ENCODE data around the gene SLC16A11.

Gene SLC16A11

DNA sequence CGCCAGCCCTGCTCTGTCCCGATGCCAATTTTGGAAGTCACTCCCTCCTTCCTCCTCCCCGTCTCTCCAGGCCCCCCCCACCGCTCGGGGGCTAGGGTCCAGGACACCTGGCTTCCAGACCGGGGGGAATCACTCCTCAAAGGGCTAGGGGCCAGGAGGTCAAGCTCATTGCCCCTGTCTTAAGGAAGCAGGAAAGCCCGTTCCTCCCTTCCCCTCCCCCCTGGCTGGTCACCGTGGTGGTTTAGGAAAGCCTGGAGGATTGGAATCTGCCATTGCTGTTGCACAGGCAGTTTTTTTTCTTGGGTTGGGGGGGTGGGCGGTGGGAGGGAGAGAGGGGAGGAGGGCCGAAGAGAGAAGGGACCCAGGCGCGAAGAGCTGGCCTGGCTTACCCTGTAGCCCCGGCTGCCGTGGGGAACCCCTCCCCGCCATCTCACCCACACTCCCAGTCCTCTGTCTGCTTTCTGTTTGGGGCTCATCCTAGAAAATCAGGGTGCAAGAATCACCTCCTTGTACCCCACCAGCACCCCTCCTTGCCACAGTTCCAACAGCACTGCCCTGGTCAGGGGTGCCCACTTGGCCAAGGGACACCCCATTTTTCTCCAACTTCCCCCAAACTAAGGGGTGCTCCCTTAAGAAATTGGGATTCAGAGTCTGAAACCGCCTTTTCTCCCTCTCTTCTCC, 23.9 kb downstream of the SLC16A11 start:
- Histone ChIP-seq H2BK12ac (ENCODE audit: low read length) (no peak overlapping the region), H3K18ac (ENCODE audit: low read length) (peak overlapping the region; percentile 95), H3K36me3 (replicated peaks in 1 of 2; ENCODE audit: control insufficient read depth in 2 of 2, insufficient read depth in 2 of 2, low read length in 2 of 2) (peaks cover 5 to 15% of the 10 kb centered on the region in 2 donors), H2AK5ac (ENCODE audit: low read depth, low read length) (no peak overlapping the region), H3K23ac (ENCODE audit: low read depth, low read length, poor library complexity) (no peak overlapping the region), H3K27me3 (ENCODE audit: control insufficient read depth in 3 of 3, insufficient read depth in 3 of 3, low read depth in 1 of 3, low read length in 3 of 3) (peaks cover 13 to 43% (median 35%) of the 10 kb centered on the region in 3 experiments), H2AFZ (ENCODE audit: low read length) (peak overlapping the region; percentile 95), H2BK120ac (ENCODE audit: low read depth, low read length) (no peak overlapping the region), H3K4me3 (ENCODE audit: low read length in 2 of 2) (peak overlapping the region in 1 of 2 donors; percentile 33), H3K4ac (ENCODE audit: low read length) (no peak overlapping the region), H3K4me1 (ENCODE audit: control insufficient read depth in 2 of 2, insufficient read depth in 1 of 2, low read depth in 1 of 2, low read length in 2 of 2) (peaks cover 13 to 29% of the 10 kb centered on the region in 2 donors), H3K27ac (replicated peaks; ENCODE audit: low read length) (no peak overlapping the region), H2BK5ac (ENCODE audit: low read length) (no peak overlapping the region), H3K14ac (ENCODE audit: low read length) (peak overlapping the region; percentile 44), H3K9ac (ENCODE audit: low read depth, low read length, poor library complexity) (no peak overlapping the region), H3K4me2 (ENCODE audit: insufficient read depth, low read length, poor library complexity, severe bottlenecking) (peak overlapping the region; percentile 39), H4K91ac (ENCODE audit: low read depth, low read length, poor library complexity) (no peak overlapping the region), H3K9me3 (replicated peaks in 1 of 2; ENCODE audit: control insufficient read depth in 2 of 2, insufficient read depth in 1 of 2, low read depth in 1 of 2, low read length in 2 of 2) (peaks cover 0 to 8% of the 10 kb centered on the region in 2 donors), H3K79me1 (ENCODE audit: low read depth, low read length) (peaks cover 1% of the 10 kb centered on the region), H2BK15ac (ENCODE audit: low read length) (peak overlapping the region; percentile 88), H4K8ac (ENCODE audit: low read depth, low read length) (no peak overlapping the region)
- WGBS, 2 donors (ENCODE audit: extremely low coverage in 2 of 2, insufficient read length in 2 of 2, insufficient replicate concordance in 1 of 2), result no CpG with 5 or more reads among the region's 16 CpGs
- DNase-seq (ENCODE audit: low spot score), result no peak

GRCh38 chr17:7019367-7019766, 24.5 kb downstream of the SLC16A11 start:
- no peak overlapping the region for H2BK12ac ChIP-seq (ENCODE audit: low read length)
- WGBS, 2 donors (ENCODE audit: extremely low coverage in 2 of 2, insufficient read length in 2 of 2, insufficient replicate concordance in 1 of 2), result no CpG with 5 or more reads among the region's 10 CpGs

DNA sequence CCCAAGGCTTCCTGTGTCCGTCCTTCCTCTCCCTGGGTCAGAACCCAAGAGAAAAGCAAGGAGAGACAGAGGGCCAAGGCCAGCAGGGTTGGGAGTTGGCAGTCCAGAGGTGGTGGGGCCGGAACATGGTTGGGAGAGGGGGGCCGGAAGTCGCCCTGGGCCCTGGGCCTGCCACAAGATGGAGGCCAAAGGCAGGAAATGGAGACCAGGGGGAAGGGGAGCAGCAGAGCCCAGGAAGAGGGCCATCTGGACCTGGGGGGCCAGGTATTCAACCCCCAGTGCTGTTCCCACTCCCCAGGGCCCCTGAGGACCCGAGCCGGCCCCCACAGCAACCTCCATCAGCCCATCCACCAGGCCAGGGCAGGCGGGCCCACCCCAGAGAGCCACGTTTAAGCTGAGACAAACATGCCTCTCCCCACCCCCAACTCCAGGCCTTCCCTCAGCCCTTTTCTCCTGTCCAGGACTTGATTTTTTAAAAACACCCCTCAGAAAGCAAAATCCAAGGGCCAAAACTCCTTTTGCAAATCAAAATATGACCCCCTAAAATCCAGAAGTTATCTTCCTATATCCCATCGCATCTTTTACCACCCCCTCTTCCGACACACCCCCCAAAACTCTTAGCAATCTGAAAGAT, 25.4 kb downstream of the SLC16A11 start:
- no peak overlapping the region for H3K14ac ChIP-seq (ENCODE audit: low read length)
- H2BK15ac ChIP-seq (ENCODE audit: low read length), result peak overlapping the region; percentile 64
- no peak for DNase-seq (ENCODE audit: low spot score)
- H2AFZ ChIP-seq (ENCODE audit: low read length), result peak overlapping the region; percentile 14
- no peak overlapping the region for H3K4me3 ChIP-seq (ENCODE audit: low read length in 2 of 2)
- H3K36me3 ChIP-seq (replicated peaks in 1 of 2; ENCODE audit: control insufficient read depth in 2 of 2, insufficient read depth in 2 of 2, low read length in 2 of 2), result peaks cover 5 to 15% of the 10 kb centered on the region in 2 donors
- no peak overlapping the region for H2BK12ac ChIP-seq (ENCODE audit: low read length)
- H4K91ac ChIP-seq (ENCODE audit: low read depth, low read length, poor library complexity), result no peak overlapping the region
- no peak overlapping the region for H4K8ac ChIP-seq (ENCODE audit: low read depth, low read length)
- peak overlapping the region; percentile 14 for H3K9ac ChIP-seq (ENCODE audit: low read depth, low read length, poor library complexity)
- H3K4me2 ChIP-seq (ENCODE audit: insufficient read depth, low read length, poor library complexity, severe bottlenecking), result no peak overlapping the region
- 100% methylated on average over 1 to 2 of the region's 10 CpGs for WGBS, 2 donors (ENCODE audit: extremely low coverage in 2 of 2, insufficient read length in 2 of 2, insufficient replicate concordance in 1 of 2)
- peak overlapping the region; percentile 48 for H3K23ac ChIP-seq (ENCODE audit: low read depth, low read length, poor library complexity)
- peaks cover 0 to 6% of the 10 kb centered on the region in 2 donors for H3K9me3 ChIP-seq (replicated peaks in 1 of 2; ENCODE audit: control insufficient read depth in 2 of 2, insufficient read depth in 1 of 2, low read depth in 1 of 2, low read length in 2 of 2)
- no peak overlapping the region for H3K4ac ChIP-seq (ENCODE audit: low read length)
- no peak overlapping the region for H2BK5ac ChIP-seq (ENCODE audit: low read length)
- H2AK5ac ChIP-seq (ENCODE audit: low read depth, low read length), result no peak overlapping the region
- peaks cover 12 to 31% (median 26%) of the 10 kb centered on the region in 3 experiments for H3K27me3 ChIP-seq (ENCODE audit: control insufficient read depth in 3 of 3, insufficient read depth in 3 of 3, low read depth in 1 of 3, low read length in 3 of 3)
- peak overlapping the region; percentile 27 for H3K18ac ChIP-seq (ENCODE audit: low read length)
- peaks cover 18 to 37% of the 10 kb centered on the region in 2 donors for H3K4me1 ChIP-seq (ENCODE audit: control insufficient read depth in 2 of 2, insufficient read depth in 1 of 2, low read depth in 1 of 2, low read length in 2 of 2)
- no peak overlapping the region for H3K27ac ChIP-seq (replicated peaks; ENCODE audit: low read length)
- no peak overlapping the region for H2BK120ac ChIP-seq (ENCODE audit: low read depth, low read length)
- peaks cover 1% of the 10 kb centered on the region for H3K79me1 ChIP-seq (ENCODE audit: low read depth, low read length)

More at GRCh38 chr17:7019367-7019766, 24.5 kb downstream of the SLC16A11 start:
- peaks cover 1% of the 10 kb centered on the region for H3K79me1 ChIP-seq (ENCODE audit: low read depth, low read length)
- H3K4ac ChIP-seq (ENCODE audit: low read length), result no peak overlapping the region
- no peak overlapping the region for H3K9ac ChIP-seq (ENCODE audit: low read depth, low read length, poor library complexity)
- H4K91ac ChIP-seq (ENCODE audit: low read depth, low read length, poor library complexity), result no peak overlapping the region
- H3K23ac ChIP-seq (ENCODE audit: low read depth, low read length, poor library complexity), result no peak overlapping the region
- H3K27me3 ChIP-seq (ENCODE audit: control insufficient read depth in 3 of 3, insufficient read depth in 3 of 3, low read depth in 1 of 3, low read length in 3 of 3), result peaks cover 13 to 37% (median 33%) of the 10 kb centered on the region in 3 experiments
- H2AFZ ChIP-seq (ENCODE audit: low read length), result peak overlapping the region; percentile 95
- H3K14ac ChIP-seq (ENCODE audit: low read length), result no peak overlapping the region
- peaks cover 0 to 8% of the 10 kb centered on the region in 2 donors for H3K9me3 ChIP-seq (replicated peaks in 1 of 2; ENCODE audit: control insufficient read depth in 2 of 2, insufficient read depth in 1 of 2, low read depth in 1 of 2, low read length in 2 of 2)
- H4K8ac ChIP-seq (ENCODE audit: low read depth, low read length), result no peak overlapping the region
- H3K4me1 ChIP-seq (ENCODE audit: control insufficient read depth in 2 of 2, insufficient read depth in 1 of 2, low read depth in 1 of 2, low read length in 2 of 2), result peaks cover 13 to 29% of the 10 kb centered on the region in 2 donors
- H2BK15ac ChIP-seq (ENCODE audit: low read length), result peak overlapping the region; percentile 88
- H3K18ac ChIP-seq (ENCODE audit: low read length), result no peak overlapping the region
- peak overlapping the region in 1 of 2 donors; percentile 33 for H3K4me3 ChIP-seq (ENCODE audit: low read length in 2 of 2)
- H3K27ac ChIP-seq (replicated peaks; ENCODE audit: low read length), result no peak overlapping the region
- no peak overlapping the region for H2BK5ac ChIP-seq (ENCODE audit: low read length)
- H3K4me2 ChIP-seq (ENCODE audit: insufficient read depth, low read length, poor library complexity, severe bottlenecking), result no peak overlapping the region
- H2BK120ac ChIP-seq (ENCODE audit: low read depth, low read length), result no peak overlapping the region
- DNase-seq (ENCODE audit: low spot score), result no peak
- H2AK5ac ChIP-seq (ENCODE audit: low read depth, low read length), result no peak overlapping the region
- peaks cover 5 to 15% of the 10 kb centered on the region in 2 donors for H3K36me3 ChIP-seq (replicated peaks in 1 of 2; ENCODE audit: control insufficient read depth in 2 of 2, insufficient read depth in 2 of 2, low read length in 2 of 2)

DNA sequence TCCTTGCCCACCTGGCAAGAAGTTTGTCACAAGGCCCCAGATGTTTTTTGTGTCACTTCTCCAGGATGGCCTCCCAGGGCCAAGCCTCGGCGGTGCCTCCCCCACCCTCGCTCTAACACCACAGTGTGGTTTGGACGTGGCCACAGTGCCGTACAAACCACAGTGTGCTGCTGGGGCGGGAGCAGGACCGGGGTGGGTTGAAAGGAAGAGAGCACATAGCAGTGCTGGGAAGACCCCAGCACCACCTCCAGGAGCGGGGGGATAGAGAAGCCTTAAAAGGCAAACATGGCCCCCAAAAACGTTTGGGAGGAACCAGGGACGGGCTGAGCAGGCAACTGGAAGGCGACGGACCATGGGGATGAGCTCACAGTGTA, 26.1 kb downstream of the SLC16A11 start:
- Histone ChIP-seq H3K4me1 (ENCODE audit: control insufficient read depth in 2 of 2, insufficient read depth in 1 of 2, low read depth in 1 of 2, low read length in 2 of 2) (peaks cover 19 to 38% of the 10 kb centered on the region in 2 donors), H2BK5ac (ENCODE audit: low read length) (no peak overlapping the region), H3K4ac (ENCODE audit: low read length) (no peak overlapping the region), H3K9me3 (replicated peaks in 1 of 2; ENCODE audit: control insufficient read depth in 2 of 2, insufficient read depth in 1 of 2, low read depth in 1 of 2, low read length in 2 of 2) (no peaks in the 10 kb centered on the region), H3K9ac (ENCODE audit: low read depth, low read length, poor library complexity) (peak overlapping the region; percentile 14), H3K79me1 (ENCODE audit: low read depth, low read length) (peaks cover 7% of the 10 kb centered on the region), H3K4me3 (ENCODE audit: low read length in 2 of 2) (no peak overlapping the region), H3K23ac (ENCODE audit: low read depth, low read length, poor library complexity) (no peak overlapping the region), H3K36me3 (replicated peaks in 1 of 2; ENCODE audit: control insufficient read depth in 2 of 2, insufficient read depth in 2 of 2, low read length in 2 of 2) (peaks cover 5 to 15% of the 10 kb centered on the region in 2 donors), H3K14ac (ENCODE audit: low read length) (no peak overlapping the region), H3K4me2 (ENCODE audit: insufficient read depth, low read length, poor library complexity, severe bottlenecking) (no peak overlapping the region), H2BK15ac (ENCODE audit: low read length) (no peak overlapping the region), H2AFZ (ENCODE audit: low read length) (no peak overlapping the region), H2BK120ac (ENCODE audit: low read depth, low read length) (no peak overlapping the region), H3K27me3 (ENCODE audit: control insufficient read depth in 3 of 3, insufficient read depth in 3 of 3, low read depth in 1 of 3, low read length in 3 of 3) (peaks cover 6 to 25% (median 20%) of the 10 kb centered on the region in 3 experiments), H3K18ac (ENCODE audit: low read length) (no peak overlapping the region), H4K8ac (ENCODE audit: low read depth, low read length) (no peak overlapping the region), H3K27ac (replicated peaks; ENCODE audit: low read length) (no peak overlapping the region), H2AK5ac (ENCODE audit: low read depth, low read length) (no peak overlapping the region), H2BK12ac (ENCODE audit: low read length) (no peak overlapping the region), H4K91ac (ENCODE audit: low read depth, low read length, poor library complexity) (no peak overlapping the region)
- DNase-seq (ENCODE audit: low spot score), result no peak
- WGBS, 2 donors (ENCODE audit: extremely low coverage in 2 of 2, insufficient read length in 2 of 2, insufficient replicate concordance in 1 of 2), result no CpG with 5 or more reads among the region's 12 CpGs
